ENCODE results near the gene ALOX5.

The ALOX5 gene

GRCh38 chr10:45433716-45434469, 59.9 kb downstream of the ALOX5 start:
- Histone ChIP-seq H3K27me3 (replicated peaks; ENCODE audit: insufficient read depth, low read length) (no peaks in the 10 kb centered on the region), H2AFZ (ENCODE audit: low read length) (peak overlapping the region; percentile 46), H3K4me3 (ENCODE audit: low read length) (peak overlapping the region; percentile 30), H3K79me2 (ENCODE audit: low read length) (no peaks in the 10 kb centered on the region), H3K9me2 (replicated peaks; ENCODE audit: insufficient read depth, low read length) (no peaks in the 10 kb centered on the region), H3K4me1 (ENCODE audit: low read length) (peaks cover 66% of the 10 kb centered on the region), H3K36me3 (replicated peaks; ENCODE audit: insufficient read depth, low read length) (no peaks in the 10 kb centered on the region), H4K20me1 (ENCODE audit: insufficient read depth, low read length) (no peaks in the 10 kb centered on the region), H3K9ac (ENCODE audit: low read length) (peak overlapping the region; percentile 82), H3K4me2 (ENCODE audit: low read depth, low read length) (peak overlapping the region; percentile 75), H3K9me3 (replicated peaks; ENCODE audit: insufficient read depth, low read length) (no peaks in the 10 kb centered on the region), H3F3A (ENCODE audit: insufficient read depth, low read length) (peaks cover 50% of the 10 kb centered on the region), H3K27ac (ENCODE audit: low read length) (peak overlapping the region; percentile 93)
- DNase-seq: peak; percentile 95
- TF ChIP-seq EZH2phosphoT487 (IDR thresholded peaks at IDR 0.05; ENCODE audit: low read length) (no peak), EZH2 (optimal IDR thresholded peaks at IDR 0.05; ENCODE audit: low read depth, low read length) (no peak), CTCF (IDR thresholded peaks at IDR 0.05; ENCODE audit: low read length) (no peak)

GRCh38 chr10:45437587-45438465, 63.8 kb downstream of the ALOX5 start:
- DNase-seq: no peak
- TF ChIP-seq EZH2 (optimal IDR thresholded peaks at IDR 0.05; ENCODE audit: low read depth, low read length): no peak
- no peak for TF ChIP-seq EZH2phosphoT487 (IDR thresholded peaks at IDR 0.05; ENCODE audit: low read length)
- no peak for TF ChIP-seq CTCF (IDR thresholded peaks at IDR 0.05; ENCODE audit: low read length)
- Histone ChIP-seq H3K4me3 (ENCODE audit: low read length) (no peak overlapping the region), H3K9me2 (replicated peaks; ENCODE audit: insufficient read depth, low read length) (no peaks in the 10 kb centered on the region), H3K4me1 (ENCODE audit: low read length) (peaks cover 42% of the 10 kb centered on the region), H3K79me2 (ENCODE audit: low read length) (no peaks in the 10 kb centered on the region), H2AFZ (ENCODE audit: low read length) (no peak overlapping the region), H3K27ac (ENCODE audit: low read length) (no peak overlapping the region), H3K9me3 (replicated peaks; ENCODE audit: insufficient read depth, low read length) (no peaks in the 10 kb centered on the region), H3K36me3 (replicated peaks; ENCODE audit: insufficient read depth, low read length) (no peaks in the 10 kb centered on the region), H3F3A (ENCODE audit: insufficient read depth, low read length) (peaks cover 35% of the 10 kb centered on the region), H3K4me2 (ENCODE audit: low read depth, low read length) (no peak overlapping the region), H3K27me3 (replicated peaks; ENCODE audit: insufficient read depth, low read length) (no peaks in the 10 kb centered on the region), H3K9ac (ENCODE audit: low read length) (no peak overlapping the region), H4K20me1 (ENCODE audit: insufficient read depth, low read length) (no peaks in the 10 kb centered on the region)

- H3K27ac ChIP-seq (ENCODE audit: low read length): no peak overlapping the region
- peaks cover 28% of the 10 kb centered on the region for H3F3A ChIP-seq (ENCODE audit: insufficient read depth, low read length)
- no peaks in the 10 kb centered on the region for H3K79me2 ChIP-seq (ENCODE audit: low read length)
- H3K27me3 ChIP-seq (replicated peaks; ENCODE audit: insufficient read depth, low read length): no peaks in the 10 kb centered on the region
- TF ChIP-seq EZH2phosphoT487 (IDR thresholded peaks at IDR 0.05; ENCODE audit: low read length) (no peak), CTCF (IDR thresholded peaks at IDR 0.05; ENCODE audit: low read length) (no peak), EZH2 (optimal IDR thresholded peaks at IDR 0.05; ENCODE audit: low read depth, low read length) (no peak)
- H3K36me3 ChIP-seq (replicated peaks; ENCODE audit: insufficient read depth, low read length): no peaks in the 10 kb centered on the region
- H4K20me1 ChIP-seq (ENCODE audit: insufficient read depth, low read length): no peaks in the 10 kb centered on the region
- no peak overlapping the region for H2AFZ ChIP-seq (ENCODE audit: low read length)
- H3K4me3 ChIP-seq (ENCODE audit: low read length): no peak overlapping the region
- no peak overlapping the region for H3K9ac ChIP-seq (ENCODE audit: low read length)
- DNase-seq: no peak
- no peaks in the 10 kb centered on the region for H3K9me2 ChIP-seq (replicated peaks; ENCODE audit: insufficient read depth, low read length)
- H3K4me2 ChIP-seq (ENCODE audit: low read depth, low read length): no peak overlapping the region
- peaks cover 35% of the 10 kb centered on the region for H3K4me1 ChIP-seq (ENCODE audit: low read length)
- H3K9me3 ChIP-seq (replicated peaks; ENCODE audit: insufficient read depth, low read length): no peaks in the 10 kb centered on the region
These were observed 64.6 kb downstream of the ALOX5 start for GRCh38 chr10:45438466-45439090.
